Measurements from ENCODE around the gene WNT4.

DNA sequence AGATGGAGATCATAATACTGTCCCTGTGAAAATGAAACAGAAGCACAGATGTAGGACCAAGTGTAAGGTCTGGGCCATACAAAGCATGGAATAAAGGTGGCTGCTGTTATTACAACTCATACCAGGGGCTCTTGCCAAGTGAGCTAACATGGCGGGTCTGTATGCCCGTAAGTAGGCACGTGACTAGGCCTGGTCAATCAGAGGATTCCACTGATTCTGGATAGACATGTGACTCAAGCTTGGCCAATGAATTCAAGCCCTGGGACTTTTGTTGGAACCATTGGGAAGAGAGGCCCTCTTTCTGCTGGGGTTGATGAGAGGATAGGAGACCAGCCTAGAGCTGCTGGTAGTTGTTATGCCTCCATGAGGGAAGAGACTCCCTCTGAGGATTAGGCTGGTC, 47.8 kb upstream of the WNT4 start:
- TF ChIP-seq, protein P1, sequence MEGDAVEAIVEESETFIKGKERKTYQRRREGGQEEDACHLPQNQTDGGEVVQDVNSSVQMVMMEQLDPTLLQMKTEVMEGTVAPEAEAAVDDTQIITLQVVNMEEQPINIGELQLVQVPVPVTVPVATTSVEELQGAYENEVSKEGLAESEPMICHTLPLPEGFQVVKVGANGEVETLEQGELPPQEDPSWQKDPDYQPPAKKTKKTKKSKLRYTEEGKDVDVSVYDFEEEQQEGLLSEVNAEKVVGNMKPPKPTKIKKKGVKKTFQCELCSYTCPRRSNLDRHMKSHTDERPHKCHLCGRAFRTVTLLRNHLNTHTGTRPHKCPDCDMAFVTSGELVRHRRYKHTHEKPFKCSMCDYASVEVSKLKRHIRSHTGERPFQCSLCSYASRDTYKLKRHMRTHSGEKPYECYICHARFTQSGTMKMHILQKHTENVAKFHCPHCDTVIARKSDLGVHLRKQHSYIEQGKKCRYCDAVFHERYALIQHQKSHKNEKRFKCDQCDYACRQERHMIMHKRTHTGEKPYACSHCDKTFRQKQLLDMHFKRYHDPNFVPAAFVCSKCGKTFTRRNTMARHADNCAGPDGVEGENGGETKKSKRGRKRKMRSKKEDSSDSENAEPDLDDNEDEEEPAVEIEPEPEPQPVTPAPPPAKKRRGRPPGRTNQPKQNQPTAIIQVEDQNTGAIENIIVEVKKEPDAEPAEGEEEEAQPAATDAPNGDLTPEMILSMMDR (IDR thresholded peaks at IDR 0.05) = no peak
- no peak for TF ChIP-seq POLR2A (IDR thresholded peaks at IDR 0.05)

Data from body of pancreas (tissue), 4 donors.